ENCODE measurements around the gene TPSG1.
A peak's percentile ranks its signal among the peaks of the same experiment; 100 is the strongest.
"Not testable (repeated sequence)": the region's sequence is repeated elsewhere in the genome, so short reads cannot be mapped to it uniquely, and the experiment has no call there.

The TPSG1 gene

DNA sequence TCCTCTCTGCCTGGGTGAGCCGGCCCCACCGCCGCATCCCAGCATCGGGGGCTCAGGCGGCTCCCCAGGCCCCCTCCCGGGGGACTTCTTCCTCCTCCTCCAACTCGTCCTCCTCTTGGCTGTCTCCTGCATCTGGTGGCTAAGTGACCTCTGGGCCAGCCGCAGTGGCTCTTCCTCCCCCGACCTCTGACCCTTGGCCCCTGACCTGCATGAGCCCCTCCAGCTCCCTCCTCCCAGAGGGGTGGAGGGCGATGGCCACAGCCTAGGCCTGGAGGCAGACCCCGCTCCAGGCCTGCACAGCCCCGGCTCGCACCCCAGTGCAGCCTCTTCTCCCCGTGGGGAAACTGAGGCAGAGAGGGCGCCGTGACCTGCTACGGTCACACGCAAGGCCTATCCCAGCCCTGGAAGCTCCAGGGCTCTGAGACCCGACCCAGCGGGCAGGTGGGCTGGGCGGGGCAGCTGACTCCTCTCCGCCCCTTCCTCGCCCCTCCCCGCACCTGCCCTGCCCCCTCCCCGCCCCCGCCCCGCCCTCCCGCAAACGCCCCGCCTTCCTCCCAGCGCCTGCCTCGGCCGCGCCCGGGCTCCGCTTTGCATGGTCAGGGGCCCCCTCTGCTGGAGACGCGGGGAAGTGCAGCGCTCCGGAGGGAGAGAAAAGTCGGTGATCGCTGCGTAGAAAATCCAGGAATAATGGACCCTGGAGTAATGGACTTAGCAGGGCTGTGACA is 24.1 kb upstream of the TPSG1 start:
- not testable (repeated sequence) for H3K9ac ChIP-seq (ENCODE audit: low read length); H2BK12ac ChIP-seq (ENCODE audit: low read length); H2BK120ac ChIP-seq (ENCODE audit: insufficient read depth, low read length, poor library complexity); H3K79me2 ChIP-seq (ENCODE audit: control insufficient read depth, insufficient read depth, low read length, poor library complexity); DNase-seq; H3K14ac ChIP-seq (ENCODE audit: low read length); H3K79me1 ChIP-seq (ENCODE audit: low read length); H3K4ac ChIP-seq (ENCODE audit: low read depth, low read length); H2AFZ ChIP-seq (ENCODE audit: insufficient read depth, low read length, poor library complexity); H3K4me1 ChIP-seq (ENCODE audit: control insufficient read depth in 1 of 2, insufficient read depth in 2 of 2, low read length in 2 of 2); H4K8ac ChIP-seq (ENCODE audit: low read depth, low read length); H3K27ac ChIP-seq (ENCODE audit: low read depth, low read length); H3K18ac ChIP-seq (ENCODE audit: low read length); H2BK5ac ChIP-seq (ENCODE audit: low read depth, low read length, poor library complexity); H3K4me2 ChIP-seq (ENCODE audit: low read length); H2AK5ac ChIP-seq (ENCODE audit: low read length); H3K23ac ChIP-seq (ENCODE audit: low read length); H3K36me3 ChIP-seq (ENCODE audit: control insufficient read depth in 1 of 2, insufficient read depth in 2 of 2, low read length in 2 of 2); H3K27me3 ChIP-seq (ENCODE audit: insufficient read depth, low read length); H3K4me3 ChIP-seq (ENCODE audit: low read depth, low read length); H4K12ac ChIP-seq (ENCODE audit: low read depth, low read length); H4K91ac ChIP-seq (ENCODE audit: low read depth, low read length); H3K9me3 ChIP-seq (ENCODE audit: insufficient read depth, low read depth, low read length)
- no CpG with 5 or more reads among the region's 43 CpGs for WGBS (ENCODE audit: extremely low coverage, insufficient coverage, insufficient read length)

DNA sequence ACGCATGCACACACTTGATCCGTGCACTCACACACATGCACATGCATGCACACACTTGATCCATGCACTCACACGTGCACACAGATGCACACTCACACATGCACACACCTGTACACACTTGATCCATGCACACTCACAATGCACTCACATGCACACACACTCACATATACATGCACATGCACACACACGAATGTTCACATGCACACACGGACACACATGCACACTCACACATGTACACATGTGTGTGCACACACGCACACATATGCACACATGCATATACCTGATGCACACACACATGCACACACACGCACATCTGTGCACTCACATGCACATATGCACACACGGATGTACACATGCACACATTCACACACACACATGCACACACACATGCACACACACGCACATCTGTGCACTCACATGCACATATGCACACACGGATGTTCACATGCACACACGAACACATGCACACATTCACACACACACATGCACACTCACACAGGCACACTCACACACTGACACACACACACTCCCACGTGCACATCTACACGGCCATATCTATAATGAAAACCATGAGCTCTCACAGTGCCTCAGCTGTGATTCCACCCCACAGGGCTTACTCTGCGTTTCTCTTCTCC is 23.0 kb upstream of the TPSG1 start:
- Histone ChIP-seq H3K4me3 (ENCODE audit: low read depth, low read length) (peak overlapping the region; percentile 59), H3K23ac (ENCODE audit: low read length) (peak overlapping the region; percentile 94)
- not testable (repeated sequence) for H3K4me2 ChIP-seq (ENCODE audit: low read length); H4K12ac ChIP-seq (ENCODE audit: low read depth, low read length); H2AFZ ChIP-seq (ENCODE audit: insufficient read depth, low read length, poor library complexity); H3K36me3 ChIP-seq (ENCODE audit: control insufficient read depth in 1 of 2, insufficient read depth in 2 of 2, low read length in 2 of 2); H3K9ac ChIP-seq (ENCODE audit: low read length); H2BK5ac ChIP-seq (ENCODE audit: low read depth, low read length, poor library complexity); H3K18ac ChIP-seq (ENCODE audit: low read length); H4K91ac ChIP-seq (ENCODE audit: low read depth, low read length); H2BK12ac ChIP-seq (ENCODE audit: low read length); H2BK120ac ChIP-seq (ENCODE audit: insufficient read depth, low read length, poor library complexity); H4K8ac ChIP-seq (ENCODE audit: low read depth, low read length); H3K4ac ChIP-seq (ENCODE audit: low read depth, low read length); H3K4me1 ChIP-seq (ENCODE audit: control insufficient read depth in 1 of 2, insufficient read depth in 2 of 2, low read length in 2 of 2); H2AK5ac ChIP-seq (ENCODE audit: low read length); H3K79me1 ChIP-seq (ENCODE audit: low read length); H3K79me2 ChIP-seq (ENCODE audit: control insufficient read depth, insufficient read depth, low read length, poor library complexity); H3K27ac ChIP-seq (ENCODE audit: low read depth, low read length); H3K9me3 ChIP-seq (ENCODE audit: insufficient read depth, low read depth, low read length); H3K27me3 ChIP-seq (ENCODE audit: insufficient read depth, low read length); H3K14ac ChIP-seq (ENCODE audit: low read length); DNase-seq
- WGBS (ENCODE audit: extremely low coverage, insufficient coverage, insufficient read length) = no CpG with 5 or more reads among the region's 14 CpGs

- no peak for DNase-seq
- Histone ChIP-seq H3K18ac (ENCODE audit: low read length) (no peak overlapping the region), H3K14ac (ENCODE audit: low read length) (no peak overlapping the region), H3K4me1 (ENCODE audit: control insufficient read depth in 1 of 2, insufficient read depth in 2 of 2, low read length in 2 of 2) (no peaks in the 10 kb centered on the region), H2BK120ac (ENCODE audit: insufficient read depth, low read length, poor library complexity) (no peak overlapping the region), H3K27ac (ENCODE audit: low read depth, low read length) (no peak overlapping the region), H2BK12ac (ENCODE audit: low read length) (no peak overlapping the region), H3K4me2 (ENCODE audit: low read length) (no peak overlapping the region), H3K79me2 (ENCODE audit: control insufficient read depth, insufficient read depth, low read length, poor library complexity) (no peaks in the 10 kb centered on the region), H4K91ac (ENCODE audit: low read depth, low read length) (no peak overlapping the region), H2AFZ (ENCODE audit: insufficient read depth, low read length, poor library complexity) (no peak overlapping the region), H3K4ac (ENCODE audit: low read depth, low read length) (no peak overlapping the region), H3K79me1 (ENCODE audit: low read length) (no peaks in the 10 kb centered on the region), H3K4me3 (ENCODE audit: low read depth, low read length) (no peak overlapping the region), H2BK5ac (ENCODE audit: low read depth, low read length, poor library complexity) (no peak overlapping the region), H3K9me3 (ENCODE audit: insufficient read depth, low read depth, low read length) (peaks cover 6% of the 10 kb centered on the region), H4K12ac (ENCODE audit: low read depth, low read length) (no peak overlapping the region), H3K9ac (ENCODE audit: low read length) (no peak overlapping the region), H3K36me3 (ENCODE audit: control insufficient read depth in 1 of 2, insufficient read depth in 2 of 2, low read length in 2 of 2) (no peaks in the 10 kb centered on the region), H3K23ac (ENCODE audit: low read length) (no peak overlapping the region), H3K27me3 (ENCODE audit: insufficient read depth, low read length) (no peaks in the 10 kb centered on the region), H2AK5ac (ENCODE audit: low read length) (no peak overlapping the region), H4K8ac (ENCODE audit: low read depth, low read length) (no peak overlapping the region)
- WGBS (ENCODE audit: extremely low coverage, insufficient coverage, insufficient read length) = no CpG with 5 or more reads among the region's 22 CpGs
Measured at GRCh38 chr16:1245452-1246020, 20.5 kb upstream of the TPSG1 start.

GRCh38 chr16:1244881-1245280 is 19.8 kb upstream of the TPSG1 start:
- Histone ChIP-seq H3K23ac (ENCODE audit: low read length) (no peak overlapping the region), H3K4me2 (ENCODE audit: low read length) (no peak overlapping the region), H4K12ac (ENCODE audit: low read depth, low read length) (no peak overlapping the region), H2BK12ac (ENCODE audit: low read length) (no peak overlapping the region), H3K4ac (ENCODE audit: low read depth, low read length) (no peak overlapping the region), H3K4me3 (ENCODE audit: low read depth, low read length) (no peak overlapping the region), H2AK5ac (ENCODE audit: low read length) (no peak overlapping the region), H2BK120ac (ENCODE audit: insufficient read depth, low read length, poor library complexity) (no peak overlapping the region), H3K27ac (ENCODE audit: low read depth, low read length) (no peak overlapping the region), H3K27me3 (ENCODE audit: insufficient read depth, low read length) (no peaks in the 10 kb centered on the region), H3K36me3 (ENCODE audit: control insufficient read depth in 1 of 2, insufficient read depth in 2 of 2, low read length in 2 of 2) (no peaks in the 10 kb centered on the region), H2BK5ac (ENCODE audit: low read depth, low read length, poor library complexity) (no peak overlapping the region), H3K18ac (ENCODE audit: low read length) (no peak overlapping the region), H2AFZ (ENCODE audit: insufficient read depth, low read length, poor library complexity) (no peak overlapping the region), H3K9ac (ENCODE audit: low read length) (no peak overlapping the region), H4K91ac (ENCODE audit: low read depth, low read length) (no peak overlapping the region), H3K4me1 (ENCODE audit: control insufficient read depth in 1 of 2, insufficient read depth in 2 of 2, low read length in 2 of 2) (no peaks in the 10 kb centered on the region), H3K79me1 (ENCODE audit: low read length) (no peaks in the 10 kb centered on the region), H3K79me2 (ENCODE audit: control insufficient read depth, insufficient read depth, low read length, poor library complexity) (no peaks in the 10 kb centered on the region), H4K8ac (ENCODE audit: low read depth, low read length) (no peak overlapping the region), H3K14ac (ENCODE audit: low read length) (no peak overlapping the region), H3K9me3 (ENCODE audit: insufficient read depth, low read depth, low read length) (peaks cover 6% of the 10 kb centered on the region)
- peak in 1 of 2 donors; percentile 48 for DNase-seq
- WGBS (ENCODE audit: extremely low coverage, insufficient coverage, insufficient read length) = no CpG with 5 or more reads among the region's 12 CpGs
